GM12878 (cell line): ENCODE results near the gene TTYH3. TPM values are rescaled to one million over a fixed set of nuclear protein-coding genes. Genes with fewer than 3 reads are reported as not detected.

Experiments
- ATAC-seq: fragments of 200-7000 bp; cut with Tn5 transposase; 3 replicates; pipeline ENCODE4 v1.9.1; 2020; ENCODE audit warnings: mild to moderate bottlenecking, moderate library complexity
- BruUV-seq: library from RNA; stranded (reverse); fragments of 400-500 nt; replicated peaks from 2 replicates; lab custom pipeline; 2021; lab: Mats Ljungman, UMichigan
- CTCF ChIA-PET: fragments of 300-600 bp; sonication (Branson Sonifier 250); formaldehyde crosslinking; extraction: SDS; loops from one replicate; lab custom pipeline; 2021; ENCODE audit warnings: inconsistent platforms; lab: Yijun Ruan, JAX
- POLR2A ChIA-PET: fragments of 350-600 bp; formaldehyde crosslinking; extraction: SDS; loops from one replicate; lab custom pipeline; 2021; ENCODE audit warnings: inconsistent platforms; lab: Charles Lee
- RAD21 ChIA-PET: fragments of 300-600 bp; sonication (Branson Sonifier 250); formaldehyde crosslinking; loops from one replicate; lab custom pipeline; 2023; ENCODE audit warnings: antibody characterized with exemption; ENCODE audit not compliant: unreplicated experiment; lab: Charles Lee
- SMC1A ChIA-PET: fragments of 300-600 bp; sonication (Branson Sonifier 250); formaldehyde crosslinking; loops from one replicate; lab custom pipeline; 2023; ENCODE audit not compliant: unreplicated experiment, uncharacterized antibody; lab: Charles Lee
- DNase-seq: peaks from one replicate; pipeline ENCODE4 v3.0.0-alpha.2; 2011; ENCODE audit warnings: low read depth, low spot score
- FAIRE-seq: peaks from 3 replicates; lab custom pipeline; 2011; peaks lifted over from hg19 to GRCh38; lab: Jason Lieb, UNC
- H2AFZ ChIP-seq: 2 replicates; pipeline ENCODE4 v1.6.0; 2011; ENCODE audit warnings: low read depth, low read length, control low read depth; ENCODE audit not compliant: control insufficient read depth
- H3K27ac ChIP-seq: 2 replicates; pipeline ENCODE4 v1.5.1; 2011; ENCODE audit warnings: control low read depth; ENCODE audit not compliant: control insufficient read depth, insufficient read depth
- H3K27me3 ChIP-seq, 2 experiments: replicated peaks in 1 of 2; 2 replicates each; pipeline versions ENCODE4 v1.6.0 to v1.6.1; 2011; ENCODE audit warnings: low read length in 1 of 2; ENCODE audit not compliant: control insufficient read depth in 2 of 2, insufficient read depth in 2 of 2
- H3K36me3 ChIP-seq, 2 experiments: 2 replicates each; pipeline ENCODE4 v1.5.1; 2011; ENCODE audit warnings: low read length in 1 of 2; ENCODE audit not compliant: control insufficient read depth in 2 of 2, insufficient read depth in 2 of 2
- H3K4me1 ChIP-seq: 2 replicates; pipeline ENCODE4 v1.6.1; 2011; ENCODE audit warnings: mild to moderate bottlenecking, low read length, moderate library complexity, mixed read lengths; ENCODE audit not compliant: control insufficient read depth, insufficient read depth
- H3K4me2 ChIP-seq: 2 replicates; pipeline ENCODE4 v1.6.0; 2011; ENCODE audit warnings: control low read depth; ENCODE audit not compliant: control insufficient read depth, insufficient read depth
- H3K4me3 ChIP-seq: fragments of 200-600 bp; sonication (generic); 2 replicates; pipeline ENCODE4 v1.5.1; 2016
- H3K79me2 ChIP-seq: 2 replicates; pipeline ENCODE4 v1.6.0; 2011; ENCODE audit warnings: low read length; ENCODE audit not compliant: control insufficient read depth, insufficient read depth
- H3K9ac ChIP-seq: 2 replicates; pipeline ENCODE4 v1.8.0; 2011; ENCODE audit warnings: low read length, control low read depth, mixed read lengths; ENCODE audit not compliant: control insufficient read depth, insufficient read depth
- H3K9me3 ChIP-seq: replicated peaks from 3 replicates; pipeline ENCODE4 v1.5.1; 2011; ENCODE audit warnings: mild to moderate bottlenecking, low read length; ENCODE audit not compliant: control insufficient read depth, insufficient read depth
- H4K20me1 ChIP-seq: 2 replicates; pipeline ENCODE4 v1.6.0; 2011; ENCODE audit not compliant: control insufficient read depth, insufficient read depth
- BMI1 ChIP-seq: fragments of 450-650 bp; IDR thresholded peaks from 2 replicates; pipeline ENCODE4 v1.6.1; 2016; ENCODE audit warnings: mild to moderate bottlenecking, moderate library complexity, borderline replicate concordance
- CREB1 ChIP-seq: IDR thresholded peaks from 2 replicates; pipeline ENCODE4 v1.6.1; 2012; ENCODE audit warnings: low read depth, mild to moderate bottlenecking, inconsistent platforms
- EP300 ChIP-seq, 2 experiments: fragments of 150-350 bp in 1 of 2; IDR thresholded peaks; 2 replicates each; pipeline ENCODE4 v1.6.1; 2011 to 2012; ENCODE audit warnings: low read depth in 2 of 2, low read length in 2 of 2, borderline replicate concordance in 1 of 2, improper control_type of control experiment in 1 of 2, inconsistent platforms in 1 of 2; ENCODE audit not compliant: control insufficient read depth in 1 of 2
- ETV6 ChIP-seq, 2 experiments: fragments of 450-650 bp in 1 of 2; IDR thresholded peaks in 1 of 2; conservative IDR thresholded peaks in 1 of 2; 2 replicates each; pipeline ENCODE4 v1.6.1; 2014; ENCODE audit warnings: antibody characterized with exemption in 1 of 2, borderline replicate concordance in 1 of 2, low read depth in 1 of 2, mild to moderate bottlenecking in 1 of 2, moderate library complexity in 1 of 2
- HDAC6 ChIP-seq: fragments of 200-600 bp; sonication (generic); IDR thresholded peaks from one replicate; pipeline ENCODE4 v1.8.0; 2017; ENCODE audit warnings: antibody characterized with exemption; ENCODE audit not compliant: unreplicated experiment
- HDGF ChIP-seq: fragments of 450-650 bp; IDR thresholded peaks from 2 replicates; pipeline ENCODE4 v1.6.1; 2016; ENCODE audit warnings: antibody characterized with exemption
- LARP7 ChIP-seq: fragments of 450-650 bp; IDR thresholded peaks from 2 replicates; pipeline ENCODE4 v1.6.1; 2017; ENCODE audit warnings: mild to moderate bottlenecking
- PAX8 ChIP-seq: fragments of 450-650 bp; IDR thresholded peaks from 2 replicates; pipeline ENCODE4 v1.6.1; 2017; ENCODE audit warnings: mild to moderate bottlenecking, moderate library complexity
- PML ChIP-seq: IDR thresholded peaks from 2 replicates; pipeline ENCODE4 v1.6.1; 2012; ENCODE audit warnings: low read length, inconsistent platforms
- RAD51 ChIP-seq: fragments of 450-650 bp; IDR thresholded peaks from 2 replicates; pipeline ENCODE4 v1.6.1; 2016; ENCODE audit warnings: moderate library complexity, mild to moderate bottlenecking, inconsistent platforms
- RBBP5 ChIP-seq: fragments of 200-600 bp; sonication (generic); conservative IDR thresholded peaks from 2 replicates; pipeline ENCODE4 v1.6.1; 2016
- SREBF1 ChIP-seq: IDR thresholded peaks from 2 replicates; pipeline ENCODE4 v1.6.1; 2012; ENCODE audit warnings: mild to moderate bottlenecking, low read length
- ZNF592 ChIP-seq: fragments of 450-650 bp; IDR thresholded peaks from 2 replicates; pipeline ENCODE4 v1.6.1; 2017; ENCODE audit warnings: mild to moderate bottlenecking, moderate library complexity
- WGBS: methylation state at CpG from one replicate; pipeline ENCODE4 v1.1.6; 2016; ENCODE audit warnings: low lambda C conversion rate; ENCODE audit not compliant: insufficient replicate concordance, insufficient coverage; ENCODE audit errors: missing lambda C conversion rate; 5-methylcytosine and 5-hydroxymethylcytosine counted together
- in situ Hi-C: fragments of 300-500 bp; cut with MboI; formaldehyde crosslinking; loops from 9 replicates; pipeline ENCODE4 v1.14.3; 2018; ENCODE audit warnings: mixed read lengths
- intact Hi-C: fragments of 100-400 bp; cut with micrococcal nuclease; formaldehyde crosslinking; loops from one replicate; pipeline ENCODE4 v1.14.2; 2022; ENCODE audit not compliant: unreplicated experiment
- polyA plus RNA-seq, 11 experiments: library from polyadenylated mRNA; depleted of rRNA in 4 of 11; unstranded in 6 of 11; stranded (reverse) in 5 of 11; fragments of >200 nt; fragmentation: Nextera tagmentation in 4 of 11; fragmentation: Illumina TruSeq in 1 of 11; extraction: Ambion mirVana in 4 of 11; extraction: Trizol in 1 of 11; gene quantifications; 1 replicate in 1 of 11; 2 replicates in 10 of 11; pipeline versions ENCODE4 v1.2.1 to v1.2.3, GENCODE V29; 2011 to 2016; ENCODE audit warnings: inconsistent platforms in 2 of 11, missing spikeins in 2 of 11, low read depth in 1 of 11
- total RNA-seq, 4 experiments: library from RNA; depleted of rRNA in 3 of 4; stranded (reverse); fragments of >200 nt in 3 of 4; fragmentation: Illumina TruSeq in 1 of 4; extraction: Trizol in 1 of 4; gene quantifications; 2 replicates each; pipeline versions ENCODE4 v1.2.1 to v1.2.3, GENCODE V29; 2013 to 2021

TTYH3 gene
- total and polyA plus RNA-seq, 10 of the 15 experiments (the other 5 are each of a cell fraction or from before 2014, with no cell fraction given) = 0.79 to 71.4 (median 10.5) TPM

GRCh38 chr7:2713978-2714377, 82.2 kb downstream of the TTYH3 start:
- Histone ChIP-seq H3K9ac (no peak overlapping the region), H3K79me2 (no peaks in the 10 kb centered on the region), H3K4me2 (no peak overlapping the region), H3K4me1 (peaks cover 51% of the 10 kb centered on the region)
- CTCF ChIA-PET = interaction anchor here (0.7 to 1.8 kb wide), 5 partner anchors 15 to 131 kb away, joined by 3 to 6 read pairs (median 4); no protein-coding TSS in a partner anchor
- in situ Hi-C loops = loop anchor here (5.0 kb wide), 1 partner anchor 47 kb away; no protein-coding TSS in a partner anchor
- TF ChIP-seq BMI1 = no peak
- TF ChIP-seq EP300 (IDR thresholded peaks at IDR 0.05; ENCODE audit: borderline replicate concordance in 1 of 2, control insufficient read depth in 1 of 2, low read depth in 2 of 2, low read length in 2 of 2) = no peak
- TF ChIP-seq SREBF1 = no peak
- TF ChIP-seq ETV6 (conservative IDR thresholded peaks at IDR 0.05 in 1 of 2, IDR thresholded peaks at IDR 0.05 in 1 of 2; ENCODE audit: borderline replicate concordance in 1 of 2, low read depth in 1 of 2) = no peak
- no peak for TF ChIP-seq LARP7
- TF ChIP-seq HDGF = no peak
- no peak for TF ChIP-seq HDAC6
- TF ChIP-seq ZNF592 = no peak
- no peak for TF ChIP-seq PAX8
- TF ChIP-seq CREB1 = no peak
- no peak for TF ChIP-seq RAD51
- no peak for TF ChIP-seq RBBP5
- no peak for TF ChIP-seq PML
- TF ChIP-seq, all 136 proteins: peak for 0
- H3K27ac ChIP-seq = no peak overlapping the region
- no TSS peak for BruUV-seq
- ATAC-seq (no peak), DNase-seq (no peak), FAIRE-seq (no peak)
- H2AFZ ChIP-seq = no peak overlapping the region
- ChIA-PET RAD21 (interaction anchor here (0.5 to 2.8 kb wide), 6 partner anchors 15 to 137 kb away, joined by 3 to 11 read pairs (median 4); no protein-coding TSS in a partner anchor), SMC1A (interaction anchor here (0.7 to 11.6 kb wide), 9 partner anchors 15 to 203 kb away, joined by 3 to 113 read pairs (median 4); no protein-coding TSS in a partner anchor), POLR2A (interaction anchor here (0.8 to 1.2 kb wide), 2 partner anchors 15 to 88 kb away, joined by 4 read pairs; no protein-coding TSS in a partner anchor)
- H3K36me3 ChIP-seq = peaks cover 0 to 2% of the 10 kb centered on the region in 2 experiments; a peak in 1 of 4 replicates
- H4K20me1 ChIP-seq = no peaks in the 10 kb centered on the region
- H3K27me3 ChIP-seq = no peaks in the 10 kb centered on the region
- WGBS = 83% methylated on average over 12 of the region's 12 CpGs
- intact Hi-C loops = loop anchor here (5.0 kb wide), 1 partner anchor 128 kb away; the partner anchor contains the start of gene GNA12
- no peak overlapping the region for H3K4me3 ChIP-seq
- no peaks in the 10 kb centered on the region for H3K9me3 ChIP-seq
